Measurements from ENCODE around the gene BRAT1.
"Not testable (repeated sequence)": the region's sequence is repeated elsewhere in the genome, so short reads cannot be mapped to it uniquely, and the experiment has no call there.

DNA sequence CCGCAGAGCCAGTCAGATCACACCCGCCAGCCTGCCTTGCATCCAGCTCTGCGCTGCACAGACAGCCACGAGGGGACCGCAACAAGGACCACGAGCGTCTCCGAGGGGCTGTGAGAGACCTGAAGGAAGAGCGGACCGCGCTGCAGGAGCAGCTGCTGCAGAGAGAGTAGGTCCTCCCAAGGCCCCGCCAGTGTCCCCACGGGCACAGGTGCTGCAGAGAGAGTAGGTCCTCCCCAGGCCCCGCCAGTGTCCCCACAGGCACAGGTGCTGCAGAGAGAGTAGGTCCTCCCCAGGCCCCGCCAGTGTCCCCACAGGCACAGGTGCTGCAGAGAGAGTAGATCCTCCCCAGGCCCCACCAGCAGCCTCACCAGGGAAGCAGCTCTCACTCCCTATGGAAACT, 34.6 kb upstream of the BRAT1 start:
- not testable (repeated sequence) for TF ChIP-seq POLR2A, POLR2AphosphoS5 (IDR thresholded peaks at IDR 0.05)
- TF ChIP-seq, protein P1, sequence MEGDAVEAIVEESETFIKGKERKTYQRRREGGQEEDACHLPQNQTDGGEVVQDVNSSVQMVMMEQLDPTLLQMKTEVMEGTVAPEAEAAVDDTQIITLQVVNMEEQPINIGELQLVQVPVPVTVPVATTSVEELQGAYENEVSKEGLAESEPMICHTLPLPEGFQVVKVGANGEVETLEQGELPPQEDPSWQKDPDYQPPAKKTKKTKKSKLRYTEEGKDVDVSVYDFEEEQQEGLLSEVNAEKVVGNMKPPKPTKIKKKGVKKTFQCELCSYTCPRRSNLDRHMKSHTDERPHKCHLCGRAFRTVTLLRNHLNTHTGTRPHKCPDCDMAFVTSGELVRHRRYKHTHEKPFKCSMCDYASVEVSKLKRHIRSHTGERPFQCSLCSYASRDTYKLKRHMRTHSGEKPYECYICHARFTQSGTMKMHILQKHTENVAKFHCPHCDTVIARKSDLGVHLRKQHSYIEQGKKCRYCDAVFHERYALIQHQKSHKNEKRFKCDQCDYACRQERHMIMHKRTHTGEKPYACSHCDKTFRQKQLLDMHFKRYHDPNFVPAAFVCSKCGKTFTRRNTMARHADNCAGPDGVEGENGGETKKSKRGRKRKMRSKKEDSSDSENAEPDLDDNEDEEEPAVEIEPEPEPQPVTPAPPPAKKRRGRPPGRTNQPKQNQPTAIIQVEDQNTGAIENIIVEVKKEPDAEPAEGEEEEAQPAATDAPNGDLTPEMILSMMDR (IDR thresholded peaks at IDR 0.05) = not testable (repeated sequence)

Data from sigmoid colon (tissue), 4 donors.